GM21619 (cell line): ENCODE data around the gene SLC25A53.
A peak's percentile ranks its signal among the peaks of the same experiment; 100 is the strongest.
"Not testable (repeated sequence)": the region's sequence is repeated elsewhere in the genome, so short reads cannot be mapped to it uniquely, and the experiment has no call there.

Experiments used
- ATAC-seq: cut with Tn5 transposase; IDR thresholded peaks from one replicate; pipeline ENCODE4 v1.9.1; 2021; ENCODE audit not compliant: unreplicated experiment

Gene SLC25A53

GRCh38 chrX:104134583-104135261, 22.1 kb downstream of the SLC25A53 start:
- ATAC-seq = no peak

GRCh38 chrX:104130808-104131207, 26.0 kb downstream of the SLC25A53 start:
- no peak for ATAC-seq

- ATAC-seq = no peak
Observed at GRCh38 chrX:104126856-104127255, 30.0 kb downstream of the SLC25A53 start.

- ATAC-seq = no peak
Observed at GRCh38 chrX:104122829-104123228, 34.0 kb downstream of the SLC25A53 start.

GRCh38 chrX:104118765-104119164, 38.0 kb downstream of the SLC25A53 start:
- ATAC-seq = no peak

- no peak for ATAC-seq
Observed at GRCh38 chrX:104117759-104118158, 39.0 kb downstream of the SLC25A53 start.

- peak; percentile 49 for ATAC-seq
Observed at GRCh38 chrX:104113222-104113965, 43.4 kb downstream of the SLC25A53 start.

- peak; percentile 67 for ATAC-seq
Observed at GRCh38 chrX:104112326-104112951, 44.4 kb downstream of the SLC25A53 start, which contains the start of gene ZCCHC18. ZCCHC18 (plus strand) TSS chrX:104112523; CDS start chrX:104114112, 1,589 bp downstream.

- peak; percentile 46 for ATAC-seq
Observed at GRCh38 chrX:104110491-104111240, 46.1 kb downstream of the SLC25A53 start.

GRCh38 chrX:104108955-104109354, 47.9 kb downstream of the SLC25A53 start:
- no peak for ATAC-seq

GRCh38 chrX:104105330-104106262, 51.2 kb downstream of the SLC25A53 start:
- ATAC-seq = no peak

GRCh38 chrX:104104676-104105075, 52.1 kb downstream of the SLC25A53 start:
- no peak for ATAC-seq

- no peak for ATAC-seq
Observed at GRCh38 chrX:104098919-104099318, 57.9 kb downstream of the SLC25A53 start.

GRCh38 chrX:104098151-104098808, 58.5 kb downstream of the SLC25A53 start:
- no peak for ATAC-seq

GRCh38 chrX:104085919-104086318, 70.9 kb downstream of the SLC25A53 start:
- no peak for ATAC-seq

- no peak for ATAC-seq
Observed at GRCh38 chrX:104085477-104085876, 71.3 kb downstream of the SLC25A53 start.

GRCh38 chrX:104084534-104085277, 72.1 kb downstream of the SLC25A53 start:
- ATAC-seq = no peak

- ATAC-seq = no peak
Observed at GRCh38 chrX:104084063-104084462, 72.7 kb downstream of the SLC25A53 start.

GRCh38 chrX:104077854-104078253, 79.0 kb downstream of the SLC25A53 start:
- ATAC-seq = not testable (repeated sequence)
